SKM-1 treated with dmso at 0.1 percent for 144 hours (cell line): Measurements from ENCODE around the gene SLC18A3.

ENCODE experiments used
- DNase-seq: peaks from one replicate; lab custom pipeline; 2025; ENCODE audit not compliant: unreplicated experiment; lab: John Stamatoyannopoulos, UW

The SLC18A3 gene

DNA sequence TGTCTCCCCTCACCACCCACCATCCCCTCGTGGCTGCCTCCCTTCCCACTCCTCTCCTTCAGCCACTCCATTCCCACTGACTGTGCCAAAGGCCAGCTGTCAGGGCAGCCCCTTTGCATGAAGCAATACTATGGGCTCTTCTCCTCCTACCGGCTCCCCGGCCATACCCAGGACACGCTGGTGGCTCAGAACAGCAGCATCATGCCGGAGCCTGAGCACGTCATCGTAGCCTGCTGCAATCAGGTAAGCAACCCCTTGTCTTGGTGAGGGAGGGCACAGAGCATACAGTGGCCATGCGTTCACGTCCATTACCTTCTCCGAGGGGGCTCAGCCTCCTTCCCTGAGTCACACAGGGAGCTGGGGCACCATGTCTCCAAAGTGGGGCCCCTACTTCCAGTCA lies 15.3 kb downstream of the SLC18A3 start:
- no peak for DNase-seq

DNA sequence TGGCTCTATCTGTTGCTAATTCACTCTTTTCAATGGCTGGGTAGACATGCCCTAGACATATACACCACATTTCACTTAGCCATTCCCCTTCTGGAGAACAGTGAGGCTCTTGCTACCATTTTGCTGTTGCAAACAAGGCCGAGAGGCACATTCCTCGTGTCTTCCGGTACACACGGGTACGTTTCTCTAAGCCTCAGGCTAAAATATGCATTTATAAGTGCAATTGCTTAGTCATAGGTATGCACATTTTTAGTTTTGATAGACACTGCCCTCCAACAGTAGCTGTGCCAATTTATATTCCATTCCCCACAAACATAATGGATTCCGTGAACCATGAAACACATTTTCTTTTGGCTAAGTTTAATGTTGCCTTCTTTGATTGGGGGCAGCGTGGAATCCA lies 16.9 kb downstream of the SLC18A3 start:
- no peak for DNase-seq

DNA sequence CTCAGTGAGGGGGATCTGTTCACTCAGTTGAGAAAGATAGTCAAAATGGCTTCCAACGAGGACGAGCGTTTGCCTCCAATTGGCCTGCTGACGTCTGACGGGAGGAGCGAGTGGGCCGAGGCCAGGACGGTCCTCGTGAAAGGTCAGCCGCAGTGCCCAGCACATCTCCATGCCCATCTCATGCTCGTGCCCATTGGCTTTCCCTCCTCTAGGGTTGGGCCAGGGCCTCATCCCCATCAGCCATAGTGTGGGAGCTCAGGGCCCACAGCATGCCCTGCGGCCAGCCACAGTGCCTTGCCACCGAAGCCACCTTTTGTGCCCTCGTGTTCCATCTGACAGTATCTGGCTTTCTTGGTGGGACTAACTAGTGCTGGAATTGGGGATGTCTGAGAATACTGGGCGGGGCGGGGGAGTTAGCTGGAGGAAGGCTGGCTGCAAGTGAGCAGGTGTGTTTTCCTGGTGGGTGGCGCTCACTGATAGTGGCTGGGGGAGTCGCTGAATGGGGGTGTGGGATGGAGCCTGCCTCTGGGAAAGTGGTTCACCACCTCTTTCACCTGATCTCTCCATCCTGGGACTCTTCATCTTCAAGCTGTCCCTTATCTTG lies 17.6 kb downstream of the SLC18A3 start:
- DNase-seq: no peak

DNA sequence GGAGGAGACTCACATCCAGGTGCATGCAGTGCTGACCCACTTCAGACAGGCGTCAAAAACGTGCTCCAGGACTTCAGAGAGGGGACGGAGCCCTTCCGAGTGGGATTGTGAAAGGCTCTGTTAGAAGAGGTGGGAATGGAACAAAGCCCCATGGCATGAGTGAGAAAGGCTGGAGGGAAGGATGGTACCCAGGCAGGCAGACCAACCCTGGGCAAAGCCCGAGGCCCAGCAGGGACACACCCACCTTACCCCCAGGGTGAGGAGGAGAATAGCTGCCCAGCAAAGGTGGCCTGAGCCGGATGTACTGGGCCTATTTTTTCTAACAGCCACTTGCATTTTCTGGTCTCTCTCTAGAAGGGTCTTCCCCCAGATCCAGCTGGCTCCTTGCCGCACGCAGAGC lies 18.5 kb downstream of the SLC18A3 start:
- DNase-seq: no peak

DNA sequence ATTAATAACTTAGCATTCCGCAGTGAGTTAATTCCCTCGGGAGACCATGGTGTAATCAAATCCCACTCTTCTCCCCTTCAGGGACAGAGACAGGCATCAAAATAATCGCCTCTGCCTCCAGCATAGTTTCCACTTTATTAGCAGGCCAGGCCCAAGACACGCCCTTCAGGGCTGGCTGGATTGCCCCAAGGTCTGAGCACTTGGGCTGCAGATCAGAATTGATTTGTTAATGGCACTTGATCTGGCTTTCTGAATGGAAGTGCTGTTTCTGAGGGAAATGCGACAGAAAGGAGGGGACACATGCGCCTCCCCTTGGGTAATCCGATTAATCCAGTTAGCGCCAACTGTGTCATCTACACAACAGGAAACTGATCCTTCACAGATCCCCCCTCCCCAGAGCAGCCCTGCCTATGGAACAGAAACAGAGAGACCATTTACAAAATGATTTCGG lies 19.3 kb downstream of the SLC18A3 start:
- no peak for DNase-seq

DNA sequence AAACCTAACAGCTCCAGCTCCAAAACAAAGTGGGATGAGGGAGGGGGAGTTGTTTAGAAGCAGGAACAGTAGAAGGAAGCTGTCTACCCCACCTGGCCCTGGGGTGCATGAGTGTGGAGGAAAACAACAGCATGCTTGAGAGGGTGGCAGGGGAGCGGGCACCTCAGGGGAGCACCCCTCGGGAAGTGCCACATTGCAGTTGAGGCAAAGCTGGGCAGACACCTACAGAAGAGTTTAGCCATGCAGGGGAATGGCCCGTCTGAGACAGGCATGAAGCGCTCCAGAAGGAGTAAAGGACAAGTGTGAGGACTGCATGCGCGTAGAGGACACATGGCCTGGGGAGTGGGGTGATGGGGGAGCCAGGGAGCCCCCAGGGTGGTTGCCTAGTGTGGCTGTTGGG lies 21.9 kb downstream of the SLC18A3 start:
- no peak for DNase-seq

DNA sequence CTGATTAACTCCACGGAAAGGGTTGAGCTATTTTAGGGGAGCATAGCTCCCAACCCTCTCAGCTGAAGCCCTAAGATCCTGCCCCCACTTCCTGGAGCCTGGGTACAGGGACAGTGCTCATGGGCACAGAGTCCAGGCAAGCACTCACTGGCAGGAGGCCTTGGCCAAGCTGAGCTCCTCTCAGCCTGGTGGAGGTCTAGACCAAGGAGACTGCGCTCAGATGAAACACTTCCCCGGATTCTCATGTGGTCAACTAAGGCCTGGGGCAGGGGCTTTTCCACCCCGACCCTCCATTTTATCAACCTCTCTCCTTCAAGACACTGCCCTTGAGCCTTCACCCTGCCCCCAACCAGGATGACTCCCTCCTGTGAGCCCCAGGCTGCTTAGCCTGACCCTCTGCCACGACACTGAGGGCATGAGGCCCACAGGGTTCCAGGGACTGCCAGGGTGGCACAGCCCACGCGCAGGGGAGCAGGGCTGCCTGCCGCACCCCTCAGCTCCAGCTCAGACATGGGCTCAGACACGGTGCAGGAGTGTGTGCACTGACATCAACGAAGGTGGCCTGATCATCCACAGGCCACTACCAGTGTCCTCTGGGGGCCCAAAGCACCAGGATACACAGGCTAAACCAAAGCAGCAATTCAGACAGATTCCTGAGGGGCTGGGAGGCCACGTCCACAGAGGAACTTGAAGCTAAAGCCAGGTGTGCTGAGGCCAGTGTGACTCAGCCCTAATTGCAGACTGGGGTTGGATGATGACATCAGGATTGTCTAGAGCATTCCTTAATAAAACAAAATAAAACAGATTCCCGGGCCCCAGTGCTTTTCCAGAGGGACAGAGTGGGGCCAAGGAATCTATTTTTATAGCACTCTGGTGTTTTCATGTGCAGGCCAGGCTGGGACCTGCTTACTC lies 22.6 kb downstream of the SLC18A3 start:
- DNase-seq: no peak

DNA sequence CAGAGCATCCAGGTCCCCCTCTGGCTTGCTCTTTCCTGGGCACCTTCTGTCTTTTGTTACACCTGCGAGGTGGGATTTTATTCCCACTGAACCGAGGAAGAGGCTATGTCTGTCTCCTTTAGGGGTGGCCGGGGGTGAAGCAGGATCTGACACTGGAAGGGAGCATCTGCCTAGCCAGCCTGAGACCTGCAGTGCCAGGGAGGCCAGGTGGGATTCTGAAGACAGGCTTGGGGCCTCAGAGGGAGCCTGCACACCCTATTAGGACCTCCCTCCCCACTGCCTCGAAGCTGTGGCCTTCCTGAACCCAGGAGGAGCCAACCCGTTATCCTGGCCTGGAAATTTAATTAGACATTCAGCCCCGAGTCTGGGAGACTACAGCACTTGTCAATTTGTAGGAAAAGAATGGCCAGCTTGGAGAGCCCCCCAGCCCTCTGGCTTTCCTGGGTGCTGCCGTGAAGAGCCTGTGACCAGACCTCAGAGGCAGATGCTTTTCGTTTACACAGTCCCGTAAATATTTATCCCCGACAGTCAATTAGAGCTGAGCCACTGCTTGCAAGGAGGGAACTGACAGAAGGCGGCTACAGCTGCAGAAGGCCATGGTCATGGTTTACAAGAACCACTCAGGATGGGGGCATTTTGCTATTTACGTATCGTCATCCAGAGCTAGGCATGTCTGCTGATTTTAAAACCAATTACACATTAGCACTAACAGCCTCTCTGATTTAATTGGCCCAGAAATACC lies 23.4 kb downstream of the SLC18A3 start:
- DNase-seq: no peak

DNA sequence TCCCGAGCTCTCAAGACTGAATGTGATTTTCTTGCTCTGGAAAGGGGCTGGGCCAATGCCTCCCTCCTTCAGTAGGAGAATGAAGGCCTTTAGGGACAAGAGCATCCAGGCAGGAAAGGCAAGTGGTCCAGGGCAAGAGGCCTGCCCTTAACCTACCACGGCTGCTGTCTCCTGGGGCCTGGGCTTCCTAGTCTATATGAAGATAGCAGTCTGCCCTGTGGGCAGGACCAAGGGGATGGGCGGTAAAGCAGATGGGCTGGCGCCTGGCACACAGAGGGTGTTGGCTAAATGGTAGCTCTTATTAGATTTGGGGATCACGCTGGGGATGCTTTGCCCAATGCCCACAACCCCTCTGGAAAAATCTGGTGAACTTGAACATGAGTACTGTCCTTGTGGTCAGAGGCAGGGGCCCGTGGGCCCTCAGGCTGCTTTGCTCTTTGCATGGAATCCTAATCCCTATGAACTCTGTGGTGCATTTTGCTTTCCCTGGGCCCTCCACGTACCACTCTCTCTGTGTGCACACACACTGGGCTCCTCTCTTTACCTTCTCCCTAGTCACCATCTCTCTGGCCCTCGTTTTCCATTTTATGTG lies 24.1 kb downstream of the SLC18A3 start:
- DNase-seq: no peak

DNA sequence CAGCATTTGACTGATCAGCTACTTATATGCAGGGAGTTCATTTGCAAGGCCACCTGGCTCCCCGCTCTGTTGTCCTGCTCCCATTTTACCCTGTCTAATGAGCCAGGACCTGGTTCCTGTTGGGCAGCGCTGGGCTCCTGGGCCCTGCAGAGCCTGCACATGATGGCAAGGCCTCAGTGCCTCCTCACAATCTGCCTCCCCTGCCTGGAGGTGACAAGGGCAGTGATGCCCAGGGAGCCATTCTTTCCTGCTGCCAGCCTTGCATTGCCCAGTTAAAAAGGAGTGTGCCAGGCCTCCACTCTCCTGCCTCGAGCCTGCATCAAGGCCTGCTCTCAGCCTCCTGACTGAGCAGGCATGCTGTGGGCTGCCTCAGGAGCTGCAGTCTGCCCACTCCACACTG lies 32.2 kb downstream of the SLC18A3 start:
- DNase-seq: no peak

DNA sequence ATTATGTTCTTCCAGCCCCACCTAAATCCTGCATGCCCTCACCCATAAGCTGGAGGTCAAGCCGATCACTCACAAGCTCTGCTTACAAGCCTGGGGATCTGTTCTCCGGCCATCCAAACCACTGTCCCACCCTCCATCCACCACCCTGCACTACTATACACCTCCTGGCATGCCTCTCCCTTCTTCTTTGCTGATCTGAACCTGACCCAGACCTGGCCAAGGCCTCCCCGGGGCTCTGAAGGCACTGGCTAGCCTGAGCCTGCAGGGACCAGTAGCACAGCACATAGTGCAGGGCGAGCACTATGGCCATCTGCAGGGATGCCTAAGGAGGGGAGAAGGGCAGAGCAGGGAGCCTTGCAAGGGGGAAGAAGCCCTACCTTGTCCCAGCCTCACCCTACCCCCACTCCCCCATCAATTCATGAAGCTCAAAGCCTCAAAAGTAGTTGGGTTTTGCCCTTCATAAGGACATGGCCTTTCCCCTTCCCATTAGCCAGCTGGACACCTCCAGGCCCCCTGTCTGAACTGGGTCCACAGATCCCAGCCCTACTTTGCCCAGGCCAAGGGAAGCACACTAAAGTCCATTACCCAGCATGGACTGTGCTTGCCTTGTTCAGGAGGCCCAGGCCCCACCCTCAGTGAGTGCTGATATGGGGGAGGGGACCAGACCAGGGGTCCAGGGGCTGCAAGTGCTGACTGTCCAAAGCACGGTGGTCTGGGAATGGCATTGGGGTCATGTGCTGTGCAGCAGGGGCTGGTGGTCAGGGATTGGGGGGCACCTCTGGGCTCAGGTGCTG lies 33.3 kb downstream of the SLC18A3 start:
- DNase-seq: no peak

DNA sequence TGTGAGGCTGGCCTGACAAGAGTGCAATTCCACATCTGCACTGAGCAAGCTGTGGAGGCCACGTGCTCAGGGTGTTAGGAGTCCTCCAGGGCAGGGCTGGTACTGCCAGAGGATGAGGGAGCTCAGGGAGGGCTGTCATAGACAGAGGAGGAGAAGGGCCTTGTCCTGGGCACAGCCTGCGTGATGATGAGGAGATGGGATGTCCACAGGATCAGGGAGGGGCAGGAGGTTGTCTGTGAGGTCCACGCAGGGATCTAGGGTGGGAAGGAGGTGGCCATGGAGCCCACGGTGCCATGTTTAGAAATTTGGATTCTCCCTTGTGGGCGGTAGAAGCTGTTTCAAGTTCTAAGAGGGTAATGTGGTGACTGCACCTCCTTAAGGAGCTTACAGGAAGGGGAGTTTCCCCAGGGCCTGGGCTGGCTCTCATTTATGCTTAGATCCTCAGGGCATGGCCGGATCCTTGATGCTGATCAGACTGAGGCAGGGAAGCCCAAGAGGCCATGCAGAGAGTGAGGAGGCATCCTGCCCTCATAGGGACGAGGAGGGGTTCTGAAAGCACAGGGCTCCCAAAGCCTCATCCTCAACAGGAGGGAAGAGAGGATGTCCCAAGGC lies 34.0 kb downstream of the SLC18A3 start:
- DNase-seq: no peak

DNA sequence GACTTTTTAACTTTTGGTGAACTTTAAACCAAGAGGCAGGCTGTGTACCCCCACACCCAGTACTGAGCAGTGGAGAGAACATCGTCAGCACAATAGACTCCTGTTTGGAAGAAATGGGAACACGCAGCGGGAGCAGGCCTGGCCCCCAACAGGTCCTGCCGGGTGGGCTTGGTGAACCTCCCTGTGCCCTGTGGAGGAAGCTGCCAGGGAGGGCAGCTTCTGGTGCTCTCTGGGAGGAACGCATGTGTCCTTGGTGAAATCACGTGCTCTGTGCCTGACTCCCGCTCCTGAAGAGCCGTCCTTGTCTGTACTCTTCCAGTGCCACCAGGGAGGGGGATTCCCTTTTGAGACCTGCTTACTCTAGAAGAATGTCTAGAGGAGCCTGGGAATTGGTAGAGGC lies 35.3 kb downstream of the SLC18A3 start:
- DNase-seq: no peak

DNA sequence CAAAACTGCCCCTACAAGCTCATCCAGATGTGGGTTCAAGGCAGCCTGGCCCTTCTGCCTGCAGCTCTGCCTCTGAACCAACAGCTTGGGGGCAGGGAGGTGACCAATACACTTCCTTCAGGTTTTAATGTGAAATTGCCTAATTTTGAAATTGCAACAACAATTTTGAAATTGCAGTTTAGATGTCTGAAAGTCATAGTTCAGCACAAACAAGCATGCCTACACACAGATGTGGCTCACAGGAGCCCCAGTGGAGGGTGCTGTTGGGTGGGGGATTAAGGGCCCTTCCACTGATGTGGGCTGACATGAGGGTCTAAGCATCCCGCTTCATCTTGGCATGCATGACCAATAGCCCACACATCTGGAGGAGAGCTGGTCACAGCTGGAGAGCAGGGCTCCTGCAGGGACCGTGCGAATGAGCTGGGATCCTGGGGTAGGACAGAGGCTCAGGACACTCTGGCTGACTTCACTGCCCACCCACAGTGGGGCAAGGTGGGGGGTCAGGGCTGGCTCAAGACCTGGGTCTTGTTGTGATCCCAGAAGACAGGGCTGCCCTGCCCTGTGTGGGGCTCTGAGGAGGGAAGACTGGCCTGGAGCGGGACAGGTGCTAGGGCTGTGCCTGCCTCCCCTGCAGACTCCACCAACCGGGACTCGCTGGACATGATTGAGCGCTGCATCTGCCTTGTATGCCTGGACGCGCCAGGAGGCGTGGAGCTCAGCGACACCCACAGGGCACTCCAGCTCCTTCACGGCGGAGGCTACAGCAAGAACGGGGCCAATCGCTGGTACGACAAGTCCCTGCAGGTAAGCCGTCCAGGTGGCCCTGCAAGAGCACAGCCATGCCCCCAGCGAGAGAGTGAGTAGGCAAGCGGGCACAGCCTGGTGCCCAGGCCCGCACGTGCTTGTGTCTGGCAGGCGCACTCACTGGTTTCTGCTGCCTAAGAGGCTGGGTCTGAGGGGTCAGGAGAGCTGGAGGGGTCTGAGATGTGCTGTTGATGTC lies 36.1 kb downstream of the SLC18A3 start:
- no peak for DNase-seq

DNA sequence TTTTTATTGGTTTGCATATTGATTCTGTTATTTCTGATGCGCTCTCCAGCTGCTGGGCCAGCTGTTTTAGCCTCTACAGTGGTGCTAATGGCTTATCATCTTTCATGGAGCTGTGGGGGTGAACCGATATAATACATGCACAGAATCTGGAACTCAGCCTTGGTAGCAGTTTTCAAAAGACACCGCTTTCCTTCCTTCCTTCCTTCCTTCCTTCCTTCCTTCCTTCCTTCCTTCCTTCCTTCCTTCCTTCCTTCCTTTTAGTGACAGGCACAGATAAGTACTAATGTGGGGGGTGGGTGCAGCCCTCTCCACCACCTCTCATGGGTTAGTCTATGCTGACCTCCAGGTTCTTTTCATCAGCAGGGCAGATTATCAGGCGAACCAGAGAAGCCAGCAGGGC lies 37.4 kb downstream of the SLC18A3 start:
- DNase-seq: no peak

DNA sequence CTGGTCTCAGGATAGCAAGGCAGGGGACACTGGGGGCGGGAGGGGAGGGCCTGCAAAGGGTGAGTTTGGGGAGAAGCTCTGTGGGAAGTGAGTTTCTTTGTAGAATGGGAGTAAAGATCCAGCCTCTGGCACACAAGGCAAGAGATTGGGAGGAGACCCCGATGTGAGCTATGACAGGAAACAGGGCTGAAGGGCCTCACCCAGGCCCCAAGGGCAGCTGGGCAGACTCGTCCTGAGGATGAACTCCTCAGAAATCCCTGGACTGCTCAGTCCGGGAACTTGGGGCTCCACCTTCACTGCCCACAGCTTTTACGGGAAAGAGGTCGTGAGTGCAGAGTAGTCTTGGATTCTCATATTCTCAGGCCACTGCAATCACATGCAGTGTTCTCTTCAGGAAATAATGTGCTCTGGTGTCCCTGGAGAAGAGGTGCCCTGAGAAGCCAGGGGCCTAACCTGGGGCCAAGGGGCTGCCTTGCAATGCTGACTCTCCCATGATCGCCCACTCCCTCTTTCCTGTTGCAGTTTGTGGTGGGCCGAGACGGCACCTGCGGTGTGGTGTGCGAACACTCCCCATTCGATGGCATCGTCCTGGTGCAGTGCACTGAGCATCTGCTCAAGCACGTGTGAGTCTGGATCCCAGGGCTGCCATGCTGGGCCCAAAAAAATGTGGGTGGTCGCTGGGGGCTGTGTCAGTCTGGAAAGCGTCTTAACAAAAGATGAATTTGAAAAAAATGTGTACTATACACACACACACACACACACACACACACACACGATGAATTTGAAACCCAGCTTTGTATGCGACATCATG lies 38.1 kb downstream of the SLC18A3 start:
- DNase-seq: no peak

DNA sequence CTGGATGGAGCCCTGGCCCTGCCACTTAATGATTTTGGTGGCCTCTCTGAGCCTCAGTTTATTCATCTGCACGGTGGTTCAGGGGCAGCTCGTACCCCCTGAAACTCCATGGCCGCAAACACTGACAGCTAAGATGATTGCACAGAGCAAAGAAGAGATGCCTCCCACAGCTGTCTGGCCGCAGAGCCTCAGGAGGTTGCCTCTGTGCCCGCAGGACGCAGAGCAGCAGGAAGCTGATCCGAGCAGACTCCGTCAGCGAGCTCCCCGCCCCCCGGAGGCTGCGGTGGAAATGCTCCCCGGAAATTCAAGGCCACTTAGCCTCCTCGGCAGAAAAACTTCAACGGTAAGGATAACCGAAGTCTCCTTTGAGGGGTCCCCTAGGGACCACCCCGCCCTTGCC lies 39.2 kb downstream of the SLC18A3 start:
- DNase-seq: no peak
